ENCODE measurements around the gene TANC2.

The TANC2 gene

DNA sequence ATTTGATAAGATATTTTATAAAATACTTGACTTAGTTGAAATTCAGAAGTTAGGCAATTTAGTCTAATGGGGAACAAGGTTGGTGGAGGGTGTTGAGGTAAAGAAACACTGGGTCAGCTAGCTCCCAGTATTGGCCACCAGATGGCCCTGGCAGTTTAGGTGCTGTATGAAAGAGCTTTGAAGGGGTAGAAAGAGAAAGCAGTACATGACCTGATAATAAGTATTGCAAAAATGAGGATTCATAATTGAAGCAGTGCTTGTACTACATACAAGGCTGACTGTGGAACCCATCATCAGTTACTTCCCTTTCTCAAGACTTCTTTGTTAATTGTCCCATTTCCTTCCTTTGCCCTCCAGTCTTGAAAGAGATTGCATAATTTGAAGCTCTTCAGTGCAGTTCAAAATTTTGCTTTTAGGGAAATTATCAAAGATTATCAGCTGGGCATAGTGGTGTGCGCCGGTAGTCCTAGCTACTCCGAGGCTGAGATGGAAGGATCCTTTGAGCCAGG lies 29.4 kb downstream of the TANC2 start:
- Histone ChIP-seq H3K9ac (ENCODE audit: low read length) (no peak overlapping the region), H3K27ac (ENCODE audit: low read depth, low read length) (no peak overlapping the region), H3K4me3 (ENCODE audit: low read length) (no peak overlapping the region), H3K27me3 (ENCODE audit: control insufficient read depth, insufficient read depth, low read length) (no peaks in the 10 kb centered on the region), H3K4me1 (ENCODE audit: control insufficient read depth, insufficient read depth, low read length) (peaks cover 2% of the 10 kb centered on the region), H3K36me3 (ENCODE audit: control insufficient read depth, insufficient read depth, low read length) (no peaks in the 10 kb centered on the region)

GRCh38 chr17:62996221-62996620 lies 30.2 kb downstream of the TANC2 start:
- Histone ChIP-seq H3K4me1 (ENCODE audit: control insufficient read depth, insufficient read depth, low read length) (peaks cover 2% of the 10 kb centered on the region), H3K36me3 (ENCODE audit: control insufficient read depth, insufficient read depth, low read length) (no peaks in the 10 kb centered on the region), H3K4me3 (ENCODE audit: low read length) (no peak overlapping the region), H3K9ac (ENCODE audit: low read length) (no peak overlapping the region), H3K27ac (ENCODE audit: low read depth, low read length) (no peak overlapping the region), H3K27me3 (ENCODE audit: control insufficient read depth, insufficient read depth, low read length) (no peaks in the 10 kb centered on the region)

DNA sequence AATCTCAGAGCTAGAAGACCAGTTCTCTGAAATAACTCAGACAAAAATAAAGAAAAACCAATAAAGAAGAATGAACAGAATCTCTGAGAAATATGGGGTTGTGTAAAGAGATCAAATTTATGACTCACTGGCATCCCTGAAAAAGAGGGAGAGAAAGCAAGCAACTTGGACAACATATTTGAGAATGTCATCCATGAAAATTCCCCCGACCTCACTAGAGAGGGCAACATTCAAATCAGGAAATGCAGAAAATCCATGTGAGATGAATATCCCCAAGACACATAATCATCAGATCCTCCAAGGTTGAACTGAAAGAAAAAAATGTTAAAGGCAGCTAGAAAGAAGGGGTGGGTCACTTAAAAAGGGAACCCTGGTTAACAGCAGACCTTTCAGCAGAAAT lies 32.1 kb downstream of the TANC2 start:
- Histone ChIP-seq H3K27me3 (ENCODE audit: control insufficient read depth, insufficient read depth, low read length) (no peaks in the 10 kb centered on the region), H3K9ac (ENCODE audit: low read length) (no peak overlapping the region), H3K4me1 (ENCODE audit: control insufficient read depth, insufficient read depth, low read length) (peaks cover 2% of the 10 kb centered on the region), H3K36me3 (ENCODE audit: control insufficient read depth, insufficient read depth, low read length) (no peaks in the 10 kb centered on the region), H3K27ac (ENCODE audit: low read depth, low read length) (no peak overlapping the region), H3K4me3 (ENCODE audit: low read length) (no peak overlapping the region)

DNA sequence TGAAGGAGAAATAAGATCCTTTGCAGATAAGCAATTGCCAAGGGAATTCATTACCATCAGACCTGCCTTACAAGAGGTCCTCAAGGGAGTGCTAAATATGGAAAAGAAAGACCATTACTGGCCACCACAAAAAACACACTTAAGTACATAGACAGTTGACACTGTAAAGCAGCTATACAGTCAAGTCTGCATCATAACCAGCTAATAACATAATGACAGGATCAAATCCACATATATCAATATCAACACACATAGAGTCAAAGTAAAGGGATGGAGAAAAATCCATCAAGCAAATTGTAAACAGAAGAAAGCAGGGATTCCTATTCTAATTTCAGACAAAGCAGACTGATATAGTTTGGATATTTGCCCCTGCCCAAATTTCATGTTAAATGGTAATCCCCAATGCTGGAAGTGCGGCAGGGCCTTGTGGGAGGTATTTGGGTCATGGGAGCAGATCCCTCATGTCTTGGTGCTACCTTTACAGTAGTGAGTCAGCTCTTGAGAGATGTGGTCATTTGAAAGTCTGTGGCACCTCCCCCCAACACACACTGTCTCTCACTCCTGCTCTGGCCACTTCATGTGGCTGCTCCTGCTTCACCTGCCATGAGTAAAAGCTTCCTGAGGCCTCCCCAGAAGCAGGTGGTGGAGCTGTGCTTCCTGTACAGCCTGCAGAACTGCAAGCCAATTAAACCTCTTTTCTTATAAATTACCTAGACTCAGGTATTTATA lies 32.8 kb downstream of the TANC2 start:
- Histone ChIP-seq H3K9ac (ENCODE audit: low read length) (no peak overlapping the region), H3K4me3 (ENCODE audit: low read length) (no peak overlapping the region), H3K27me3 (ENCODE audit: control insufficient read depth, insufficient read depth, low read length) (no peaks in the 10 kb centered on the region), H3K27ac (ENCODE audit: low read depth, low read length) (no peak overlapping the region), H3K36me3 (ENCODE audit: control insufficient read depth, insufficient read depth, low read length) (no peaks in the 10 kb centered on the region), H3K4me1 (ENCODE audit: control insufficient read depth, insufficient read depth, low read length) (peaks cover 2% of the 10 kb centered on the region)

DNA sequence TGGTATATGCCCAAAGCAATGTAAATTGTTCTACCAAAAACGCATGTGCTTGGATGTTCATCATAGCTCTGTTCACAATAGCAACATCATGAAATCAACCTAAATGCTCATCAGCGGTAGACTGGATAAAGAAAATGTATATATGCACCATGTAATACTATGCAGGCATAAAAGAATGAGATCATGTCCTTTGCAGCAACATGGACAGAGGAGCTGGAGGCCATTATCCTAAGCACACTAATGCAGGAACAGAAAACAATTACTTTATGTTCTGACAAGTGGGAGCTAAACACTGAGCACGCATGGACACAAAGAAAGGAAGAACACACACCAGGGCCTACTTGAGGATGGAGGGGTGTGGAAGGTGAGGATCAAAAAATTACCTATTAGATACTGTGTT lies 33.7 kb downstream of the TANC2 start:
- Histone ChIP-seq H3K36me3 (ENCODE audit: control insufficient read depth, insufficient read depth, low read length) (no peaks in the 10 kb centered on the region), H3K4me3 (ENCODE audit: low read length) (no peak overlapping the region), H3K27me3 (ENCODE audit: control insufficient read depth, insufficient read depth, low read length) (no peaks in the 10 kb centered on the region), H3K27ac (ENCODE audit: low read depth, low read length) (no peak overlapping the region), H3K4me1 (ENCODE audit: control insufficient read depth, insufficient read depth, low read length) (peaks cover 2% of the 10 kb centered on the region), H3K9ac (ENCODE audit: low read length) (no peak overlapping the region)

- Histone ChIP-seq H3K27ac (ENCODE audit: low read depth, low read length) (no peak overlapping the region), H3K4me3 (ENCODE audit: low read length) (no peak overlapping the region), H3K4me1 (ENCODE audit: control insufficient read depth, insufficient read depth, low read length) (no peaks in the 10 kb centered on the region), H3K27me3 (ENCODE audit: control insufficient read depth, insufficient read depth, low read length) (no peaks in the 10 kb centered on the region), H3K36me3 (ENCODE audit: control insufficient read depth, insufficient read depth, low read length) (no peaks in the 10 kb centered on the region), H3K9ac (ENCODE audit: low read length) (no peak overlapping the region)
Observed at GRCh38 chr17:63001689-63002394, 35.8 kb downstream of the TANC2 start.

GRCh38 chr17:63002625-63003024 lies 36.6 kb downstream of the TANC2 start:
- Histone ChIP-seq H3K27me3 (ENCODE audit: control insufficient read depth, insufficient read depth, low read length) (no peaks in the 10 kb centered on the region), H3K9ac (ENCODE audit: low read length) (no peak overlapping the region), H3K4me3 (ENCODE audit: low read length) (no peak overlapping the region), H3K4me1 (ENCODE audit: control insufficient read depth, insufficient read depth, low read length) (no peaks in the 10 kb centered on the region), H3K36me3 (ENCODE audit: control insufficient read depth, insufficient read depth, low read length) (no peaks in the 10 kb centered on the region), H3K27ac (ENCODE audit: low read depth, low read length) (no peak overlapping the region)

GRCh38 chr17:63015824-63016223 lies 49.8 kb downstream of the TANC2 start:
- H3K4me3 ChIP-seq (ENCODE audit: low read length) = no peak overlapping the region
- H3K9ac ChIP-seq (ENCODE audit: low read length) = no peak overlapping the region
- no peaks in the 10 kb centered on the region for H3K4me1 ChIP-seq (ENCODE audit: control insufficient read depth, insufficient read depth, low read length)
- H3K36me3 ChIP-seq (ENCODE audit: control insufficient read depth, insufficient read depth, low read length) = no peaks in the 10 kb centered on the region
- H3K27ac ChIP-seq (ENCODE audit: low read depth, low read length) = no peak overlapping the region
- no peaks in the 10 kb centered on the region for H3K27me3 ChIP-seq (ENCODE audit: control insufficient read depth, insufficient read depth, low read length)

Measured in rectal smooth muscle tissue (tissue), 1 donor.